GM21447 (cell line): ENCODE measurements around the gene GRID1.

Source experiments
- ATAC-seq: cut with Tn5 transposase; IDR thresholded peaks from one replicate; pipeline ENCODE4 v1.9.1; 2021; ENCODE audit not compliant: unreplicated experiment

Gene GRID1

DNA sequence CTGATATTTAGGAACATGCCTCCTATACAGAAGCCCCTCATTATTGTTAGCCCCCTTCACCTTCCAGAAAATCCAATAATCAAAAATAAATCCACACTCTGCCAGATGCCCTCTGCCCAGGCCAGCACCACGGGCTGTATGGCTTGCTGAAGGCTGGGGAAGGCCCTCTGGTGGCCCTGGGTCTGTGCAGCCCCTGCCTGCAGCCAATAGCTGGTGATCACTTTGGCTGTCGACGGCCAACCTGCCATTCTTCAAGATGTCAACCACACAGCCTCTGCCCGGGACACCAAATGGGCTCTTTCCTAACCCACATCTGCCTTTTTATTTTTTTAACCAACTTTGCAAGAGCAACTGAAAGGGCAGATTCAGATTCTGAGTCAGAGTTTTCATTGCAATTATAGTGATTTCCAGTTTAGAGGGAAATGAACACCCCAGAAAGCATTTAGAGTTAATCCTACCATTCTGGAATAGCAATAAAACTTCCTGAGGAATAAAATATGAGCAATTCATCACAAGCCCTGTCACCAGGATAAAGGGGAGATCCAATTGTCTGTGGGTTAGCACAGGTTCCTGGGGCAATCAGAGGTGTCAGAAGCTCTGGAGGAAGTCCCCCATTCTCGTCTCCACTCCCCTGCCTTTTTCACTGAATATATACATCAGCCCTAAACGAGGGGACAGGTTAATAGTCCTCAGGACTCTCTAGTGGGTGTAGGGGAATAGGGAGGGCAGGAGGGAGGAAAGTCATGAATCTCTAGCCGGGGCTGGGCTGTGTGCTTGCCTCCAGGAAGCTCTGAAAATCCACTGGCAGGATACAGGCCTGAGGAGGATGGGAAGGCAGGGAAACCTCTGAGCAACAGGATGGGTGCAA is 211.3 kb downstream of the GRID1 start:
- ATAC-seq: no peak

DNA sequence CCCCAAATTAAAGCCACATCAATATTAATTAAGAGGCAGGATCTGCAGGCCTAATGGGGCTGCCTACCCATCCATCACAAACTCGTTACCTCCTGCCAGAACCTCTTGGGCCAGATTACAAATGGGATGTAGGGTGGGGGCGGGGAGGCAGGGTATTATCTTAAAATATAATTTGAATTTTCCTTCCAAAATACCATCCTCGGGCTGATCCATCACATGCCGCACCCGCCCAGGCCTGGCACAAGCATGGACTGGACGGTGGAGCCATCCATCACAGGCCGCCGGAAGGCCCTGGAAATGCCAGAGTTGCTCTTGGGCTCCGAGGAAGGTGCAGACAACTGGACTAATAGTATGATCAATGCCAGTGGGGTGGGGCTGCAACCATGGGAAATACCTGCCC is 212.8 kb downstream of the GRID1 start:
- ATAC-seq: no peak

DNA sequence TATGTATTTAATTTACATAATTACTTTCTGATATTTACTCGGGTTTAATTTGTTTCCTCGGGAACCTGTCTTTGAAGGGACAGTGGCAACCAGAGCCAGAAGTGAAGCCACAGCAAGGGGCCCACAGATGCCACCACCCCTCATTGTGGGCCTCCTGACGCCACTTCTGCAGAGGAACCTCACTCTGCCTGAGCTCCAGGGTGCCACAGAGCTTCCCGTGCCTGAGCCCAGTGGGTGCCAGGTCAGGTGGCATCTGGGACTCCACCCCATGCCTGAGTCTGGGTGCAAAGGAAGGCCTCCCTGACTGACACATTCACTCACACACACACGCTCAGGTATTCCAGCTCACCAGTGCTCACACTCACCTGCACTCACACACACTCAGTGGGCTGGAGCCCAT is 213.7 kb downstream of the GRID1 start:
- ATAC-seq: no peak

- ATAC-seq: no peak
Observed at GRCh38 chr10:86152354-86152753, 214.2 kb downstream of the GRID1 start.

DNA sequence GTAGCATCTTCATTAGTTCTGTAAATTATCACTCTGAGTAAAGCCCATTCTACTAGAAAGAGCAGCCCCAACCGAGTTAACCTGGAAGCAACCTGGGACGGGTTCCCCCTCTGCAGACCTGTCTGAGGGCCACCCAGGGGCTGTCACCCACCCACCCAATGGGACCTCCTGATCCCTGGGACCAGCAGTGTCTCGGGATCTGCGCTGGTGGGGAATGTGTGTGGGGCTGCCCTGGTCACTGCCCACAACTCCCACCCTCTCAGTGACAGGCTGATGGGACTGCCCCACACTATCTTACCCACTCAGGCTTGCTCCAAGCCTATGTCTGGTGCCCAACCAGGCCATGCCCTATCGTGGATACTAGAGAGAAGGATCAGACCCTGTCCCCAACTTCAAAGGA is 215.0 kb downstream of the GRID1 start:
- ATAC-seq: no peak

DNA sequence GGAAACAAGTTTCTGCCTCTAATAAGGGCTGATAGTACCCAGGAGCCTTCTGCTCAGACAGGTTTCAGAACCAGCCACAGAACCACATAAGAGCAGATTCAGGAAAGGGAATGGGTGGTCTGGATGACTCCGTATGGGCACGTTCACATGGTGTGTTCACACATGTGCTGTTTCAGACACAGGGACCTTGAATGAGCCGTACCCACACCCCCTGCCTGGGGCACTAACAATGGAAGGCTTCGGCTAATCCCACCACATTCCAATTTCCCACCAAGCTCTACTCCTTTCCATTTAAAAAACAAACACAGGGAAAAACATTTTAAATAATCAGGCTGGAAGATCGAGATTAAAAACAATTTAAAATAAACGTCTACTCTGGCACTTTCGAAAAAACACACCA is 217.3 kb downstream of the GRID1 start:
- no peak for ATAC-seq

GRCh38 chr10:86148117-86148516 is 218.5 kb downstream of the GRID1 start:
- no peak for ATAC-seq

DNA sequence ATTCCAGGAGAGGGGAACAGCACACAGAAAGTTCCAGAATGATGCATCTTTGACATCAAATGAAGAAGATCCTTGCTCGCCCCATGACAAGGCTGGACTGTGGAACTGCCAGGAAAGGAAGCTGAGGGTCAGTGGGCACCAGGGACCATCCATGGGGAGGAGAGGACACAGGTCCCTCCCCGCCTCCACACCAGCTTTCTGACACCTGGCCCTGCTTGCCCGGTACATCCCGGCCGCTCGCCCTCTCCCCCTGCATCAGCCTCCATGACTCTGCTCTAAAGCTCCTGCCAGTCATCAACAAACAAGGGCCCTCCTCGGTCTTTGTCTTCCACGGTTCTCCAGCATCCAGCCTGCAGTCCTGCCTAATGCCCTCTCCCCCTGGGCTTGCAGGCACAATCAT is 222.3 kb downstream of the GRID1 start:
- ATAC-seq: no peak

DNA sequence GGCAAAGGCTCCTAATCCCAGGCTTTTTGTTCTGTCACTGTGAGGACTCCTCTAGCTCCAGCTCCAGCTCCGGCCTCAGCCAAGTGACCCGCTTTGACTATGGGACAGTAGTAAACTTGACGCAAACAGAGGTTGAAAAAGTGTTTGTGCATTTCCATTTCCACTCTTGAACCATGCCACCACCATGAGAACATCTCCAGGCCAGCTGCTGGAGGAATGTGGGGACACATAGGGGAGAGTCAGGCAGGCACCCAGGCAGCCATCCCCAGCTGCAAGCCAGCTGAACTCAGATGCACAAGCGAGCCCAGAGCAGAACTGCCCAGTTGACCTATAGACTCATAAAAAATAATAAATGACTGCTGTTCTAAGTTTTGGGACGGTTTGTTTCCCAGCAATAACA is 224.7 kb downstream of the GRID1 start:
- ATAC-seq: no peak

DNA sequence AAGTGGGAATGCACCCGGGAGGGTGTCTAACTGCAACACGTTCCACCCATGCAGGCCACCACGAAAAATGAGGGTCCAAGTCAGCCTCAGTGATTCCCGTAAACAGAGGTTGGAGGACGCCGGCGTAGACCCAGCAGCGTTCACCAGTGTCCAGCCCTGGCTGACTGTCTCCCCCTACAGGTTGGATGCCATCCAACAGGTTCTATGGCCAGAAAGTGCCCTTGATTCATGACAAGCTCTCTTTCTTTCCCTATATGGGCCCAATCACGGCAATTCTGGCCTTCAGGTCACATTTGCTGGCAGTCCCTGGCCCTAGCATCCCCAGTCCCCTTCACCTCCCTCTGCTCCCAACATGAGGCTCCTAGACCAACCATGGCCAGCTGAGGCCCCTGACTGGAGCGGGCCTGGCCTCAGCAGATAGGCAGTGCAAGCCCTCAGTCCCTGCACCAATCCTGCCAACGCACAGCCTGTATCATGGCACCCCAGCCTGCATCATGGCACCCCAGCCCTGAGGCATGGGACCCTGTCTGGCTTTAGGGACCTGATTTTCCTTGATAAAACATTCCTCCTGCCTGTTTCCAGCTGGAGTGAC is 227.4 kb downstream of the GRID1 start:
- ATAC-seq: no peak

- no peak for ATAC-seq
Observed at GRCh38 chr10:86138551-86139065, 228.0 kb downstream of the GRID1 start.

DNA sequence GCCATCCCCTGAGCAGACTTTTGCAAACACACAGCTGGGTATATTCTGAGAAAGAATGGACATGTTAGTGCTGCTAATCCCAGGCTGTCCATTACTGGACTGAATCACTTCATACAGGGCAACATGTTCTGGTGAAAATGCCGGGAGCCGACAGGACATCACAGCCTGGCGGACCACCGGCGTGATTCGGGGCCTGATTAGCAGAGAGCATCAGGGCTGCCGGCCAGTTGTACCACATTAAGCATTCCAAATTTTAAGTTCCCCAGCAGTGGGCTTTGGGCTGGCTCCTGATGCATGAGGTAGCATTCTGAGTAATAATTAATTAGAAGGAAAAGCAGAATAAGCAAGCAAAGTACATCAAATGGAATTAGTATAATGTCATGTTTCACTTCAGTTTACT is 229.0 kb downstream of the GRID1 start:
- ATAC-seq: no peak

- ATAC-seq: no peak
Observed at GRCh38 chr10:86136934-86137333, 229.7 kb downstream of the GRID1 start.

DNA sequence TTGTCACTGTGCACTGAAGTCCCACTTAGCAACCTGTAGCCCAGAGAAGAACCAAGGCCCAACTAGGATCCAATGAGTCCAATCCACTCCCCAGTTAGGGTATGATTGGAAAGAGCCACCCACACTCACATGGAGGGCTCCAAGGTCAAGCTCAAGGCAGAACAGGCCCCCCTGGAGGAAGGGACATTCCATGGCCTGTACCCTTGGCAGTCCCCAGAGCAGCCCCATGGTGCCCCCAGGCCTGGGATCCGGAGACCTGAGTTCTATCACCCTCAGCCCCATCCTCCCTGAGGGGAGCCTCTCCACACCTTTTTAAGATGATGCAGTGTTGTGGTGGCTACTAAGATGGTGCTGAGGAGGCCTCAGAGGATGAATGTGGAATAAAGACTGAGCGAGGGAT is 231.4 kb downstream of the GRID1 start:
- ATAC-seq: no peak

DNA sequence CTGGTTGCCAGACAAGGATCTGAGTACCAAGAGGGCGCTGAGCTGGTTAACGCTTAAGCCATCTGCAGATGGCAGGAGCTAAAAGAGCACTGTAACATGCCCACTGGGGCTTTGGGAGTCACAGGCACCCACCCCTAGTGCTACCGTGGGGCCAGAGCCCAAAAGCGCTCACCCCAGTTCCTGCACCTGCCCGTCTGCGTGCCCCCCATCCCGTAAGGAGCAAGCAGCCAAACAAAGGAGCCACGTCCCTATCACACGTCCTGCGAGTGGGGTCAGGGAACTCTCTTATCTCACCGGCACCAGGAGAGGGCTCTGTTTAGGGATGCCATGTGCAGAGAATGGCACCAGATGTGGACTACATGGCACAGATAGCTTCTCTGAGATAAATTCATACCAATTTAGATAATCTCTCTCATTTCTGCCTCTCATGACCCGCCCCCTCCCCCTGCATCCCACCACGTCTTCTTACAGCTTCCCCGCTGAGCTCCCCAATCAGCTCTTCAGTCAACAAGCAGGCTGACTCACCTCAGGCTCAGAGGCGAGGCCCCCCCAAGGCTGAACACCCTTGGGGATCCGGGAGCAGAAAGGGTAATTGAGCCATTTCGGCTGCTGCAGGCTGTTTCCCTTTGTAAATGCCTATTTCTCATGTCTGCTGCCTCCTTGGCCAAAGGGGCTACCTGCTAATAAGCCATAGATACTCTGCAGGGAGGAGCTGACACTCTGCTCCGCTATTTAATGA is 235.7 kb downstream of the GRID1 start:
- no peak for ATAC-seq

- ATAC-seq: no peak
Observed at GRCh38 chr10:86130041-86130440, 236.6 kb downstream of the GRID1 start.

DNA sequence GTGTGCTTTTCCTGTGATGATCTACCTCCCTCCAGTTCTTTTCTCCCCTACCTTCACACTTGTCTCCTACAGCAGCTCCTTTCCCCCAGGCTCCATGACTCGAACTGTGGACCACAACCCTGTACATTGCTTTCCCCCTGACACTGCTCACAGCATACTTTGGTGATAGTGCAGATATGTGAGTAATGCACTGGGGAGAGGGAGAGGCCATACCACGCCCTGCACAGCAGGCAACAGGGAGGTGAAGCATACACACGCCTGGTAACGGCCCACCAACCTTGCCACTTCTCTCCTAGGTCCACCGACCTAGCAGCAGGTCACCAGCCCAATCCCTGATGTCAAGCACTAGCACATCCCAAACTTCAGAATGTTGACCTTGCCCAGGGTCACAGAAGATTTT is 238.2 kb downstream of the GRID1 start:
- ATAC-seq: no peak

GRCh38 chr10:86127274-86127819 is 239.2 kb downstream of the GRID1 start:
- ATAC-seq: no peak

- no peak for ATAC-seq
Observed at GRCh38 chr10:86124734-86125133, 241.9 kb downstream of the GRID1 start.

DNA sequence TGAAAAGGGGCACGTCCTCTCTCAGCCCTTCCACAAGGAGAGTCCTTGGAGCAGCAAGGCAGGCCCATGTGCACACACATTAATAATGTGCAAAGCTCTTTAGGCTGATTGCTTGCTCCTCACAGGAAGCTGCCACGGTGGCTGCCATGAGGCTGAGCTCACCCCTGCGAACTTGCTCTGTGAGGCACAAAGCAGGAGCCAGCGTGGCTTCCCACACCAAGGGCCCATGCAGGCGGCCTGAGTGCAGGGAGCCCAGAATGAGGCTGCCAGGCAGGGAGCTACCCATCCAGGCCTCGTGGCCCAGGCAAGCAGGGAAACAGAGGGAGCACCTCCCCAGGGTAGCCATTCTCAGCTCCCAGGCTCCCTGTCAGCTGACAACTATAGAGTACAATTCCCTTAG is 242.9 kb downstream of the GRID1 start:
- no peak for ATAC-seq

DNA sequence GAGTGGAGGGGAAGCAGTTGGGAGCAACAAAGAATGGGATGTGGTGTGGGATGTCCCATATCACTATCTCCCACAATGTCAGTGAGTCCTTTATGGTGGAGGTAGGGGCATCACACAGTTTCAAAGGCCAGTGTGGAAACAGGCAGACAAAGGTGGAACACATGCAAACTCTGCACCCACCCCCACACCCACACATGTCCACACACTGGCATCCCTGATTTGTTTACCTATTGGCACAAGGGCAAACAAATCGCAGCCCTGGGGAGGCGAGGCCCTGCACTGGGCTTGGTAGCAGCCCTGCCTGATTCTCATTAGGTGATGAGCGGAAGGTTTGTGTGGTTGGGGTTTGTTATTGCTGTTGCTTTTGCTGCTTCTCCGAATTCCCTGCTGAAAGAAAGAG is 243.3 kb downstream of the GRID1 start:
- no peak for ATAC-seq

DNA sequence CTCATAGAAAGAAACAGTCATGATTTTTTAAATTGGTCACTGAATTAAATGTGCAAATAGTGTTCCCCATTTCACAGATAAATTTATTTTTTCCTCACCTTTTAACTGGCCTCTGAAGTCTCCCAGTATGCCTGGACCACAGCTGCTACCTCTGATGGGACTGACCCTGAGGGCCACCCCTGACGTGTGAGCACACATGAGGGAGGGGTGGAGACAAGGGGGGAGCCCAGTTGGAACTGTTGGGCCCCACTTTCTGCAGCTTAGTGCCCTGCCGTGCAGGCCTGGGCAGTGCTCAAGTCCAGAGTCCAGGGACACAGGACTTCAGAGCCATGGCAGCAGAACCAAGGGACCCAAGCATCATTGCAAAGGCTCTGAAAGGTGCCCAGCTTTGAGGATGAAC is 243.9 kb downstream of the GRID1 start:
- no peak for ATAC-seq
